A673 (cell line): ENCODE results near the gene TMEM273. TPM values are rescaled to one million over a fixed set of nuclear protein-coding genes. Genes with fewer than 3 reads are reported as not detected.

ENCODE experiments used
- BruUV-seq: library from RNA; stranded (reverse); fragments of 400-500 nt; replicated peaks from 2 replicates; lab custom pipeline; 2021; lab: Mats Ljungman, UMichigan
- CTCF ChIA-PET: fragments of 300-600 bp; sonication (Branson Sonifier 250); formaldehyde crosslinking; loops from one replicate; lab custom pipeline; 2022; ENCODE audit warnings: antibody characterized with exemption; lab: Charles Lee
- POLR2A ChIA-PET: fragments of 300-600 bp; sonication (Branson Sonifier 250); formaldehyde crosslinking; loops from one replicate; lab custom pipeline; 2022; ENCODE audit warnings: antibody characterized with exemption; ENCODE audit not compliant: low non-redundant PET; lab: Charles Lee
- DNase-seq: peaks from one replicate; pipeline ENCODE4 v3.0.0-alpha.2; 2015; ENCODE audit warnings: low spot score
- H3K27ac ChIP-seq: fragments of 200-600 bp; sonication (generic); 2 replicates; pipeline ENCODE4 v1.5.1; 2016; ENCODE audit warnings: mixed run types, low read depth, mild to moderate bottlenecking, mixed read lengths, antibody characterized with exemption, low read length; ENCODE audit not compliant: poor library complexity, severe bottlenecking
- H3K27me3 ChIP-seq: fragments of 200-600 bp; sonication (generic); replicated peaks from 2 replicates; pipeline ENCODE4 v1.6.1; 2017; ENCODE audit warnings: mixed run types, low read depth, mild to moderate bottlenecking, mixed read lengths, antibody characterized with exemption, low read length; ENCODE audit not compliant: insufficient read depth, poor library complexity
- H3K36me3 ChIP-seq: fragments of 200-600 bp; sonication (generic); 2 replicates; pipeline ENCODE4 v1.6.1; 2016; ENCODE audit warnings: mixed run types, mild to moderate bottlenecking, mixed read lengths, antibody characterized with exemption, low read length; ENCODE audit not compliant: insufficient read depth, poor library complexity, severe bottlenecking
- H3K4me1 ChIP-seq: fragments of 200-600 bp; sonication (generic); 2 replicates; pipeline ENCODE4 v1.6.1; 2017; ENCODE audit warnings: mixed run types, mild to moderate bottlenecking, mixed read lengths, antibody characterized with exemption, low read length; ENCODE audit not compliant: insufficient read depth, poor library complexity, severe bottlenecking
- H3K4me3 ChIP-seq: fragments of 200-600 bp; sonication (generic); 2 replicates; pipeline ENCODE4 v1.5.1; 2016; ENCODE audit warnings: low read depth, mixed run types, mild to moderate bottlenecking, mixed read lengths, low read length; ENCODE audit not compliant: poor library complexity, severe bottlenecking
- H3K9me3 ChIP-seq: fragments of 200-600 bp; sonication (generic); 2 replicates; pipeline ENCODE4 v1.6.1; 2016; ENCODE audit warnings: mixed run types, low read depth, mild to moderate bottlenecking, mixed read lengths, antibody characterized with exemption, low read length; ENCODE audit not compliant: poor library complexity, severe bottlenecking
- CTCF ChIP-seq: fragments of 300-800, 200-600 bp; sonication (generic); conservative IDR thresholded peaks from 2 replicates; pipeline ENCODE4 v1.5.1; 2017; ENCODE audit warnings: low read depth, mild to moderate bottlenecking, antibody characterized with exemption, low read length, moderate library complexity, mixed read lengths
- EZH2 ChIP-seq: fragments of 200-600 bp; sonication (generic); IDR thresholded peaks from 2 replicates; pipeline ENCODE4 v1.6.1; 2017; ENCODE audit warnings: borderline replicate concordance, low read depth, mild to moderate bottlenecking, mixed read lengths, antibody characterized with exemption, low read length; ENCODE audit not compliant: poor library complexity, severe bottlenecking
- intact Hi-C: fragments of 100-400 bp; cut with micrococcal nuclease; formaldehyde crosslinking; loops from one replicate; pipeline ENCODE4 v1.10.0; 2022; ENCODE audit not compliant: unreplicated experiment
- total RNA-seq: library from RNA; stranded (reverse); gene quantifications from 2 replicates; pipeline ENCODE4 v1.2.3, GENCODE V29; 2021

The TMEM273 gene
- total RNA-seq, 1 experiment from 2014 or later, result not detected

- intact Hi-C loops, result no loop called here
- H3K4me1 ChIP-seq, result no peaks in the 10 kb centered on the region
- DNase-seq, result no peak
- no peaks in the 10 kb centered on the region for H3K9me3 ChIP-seq
- no TSS peak for BruUV-seq
- H3K36me3 ChIP-seq, result no peaks in the 10 kb centered on the region
- no peak for TF ChIP-seq EZH2
- TF ChIP-seq CTCF, result no peak
- no peaks in the 10 kb centered on the region for H3K27me3 ChIP-seq
- ChIA-PET CTCF (no interaction called here), POLR2A (no interaction called here)
- H3K4me3 ChIP-seq, result no peak overlapping the region
- no peak overlapping the region for H3K27ac ChIP-seq
Measured at GRCh38 chr10:49172777-49173132, 15.4 kb downstream of the TMEM273 start.

GRCh38 chr10:49172061-49172776, 16.0 kb downstream of the TMEM273 start:
- Histone ChIP-seq H3K36me3 (no peaks in the 10 kb centered on the region), H3K4me3 (no peak overlapping the region), H3K27me3 (no peaks in the 10 kb centered on the region), H3K4me1 (no peaks in the 10 kb centered on the region), H3K27ac (no peak overlapping the region), H3K9me3 (no peaks in the 10 kb centered on the region)
- no TSS peak for BruUV-seq
- ChIA-PET CTCF (no interaction called here), POLR2A (no interaction called here)
- intact Hi-C loops, result no loop called here
- TF ChIP-seq CTCF, result no peak
- no peak for TF ChIP-seq EZH2
- DNase-seq, result no peak

- no peaks in the 10 kb centered on the region for H3K4me1 ChIP-seq
- TF ChIP-seq CTCF, result no peak
- no peak for TF ChIP-seq EZH2
- DNase-seq, result no peak
- no peak overlapping the region for H3K4me3 ChIP-seq
- H3K27ac ChIP-seq, result no peak overlapping the region
- no peaks in the 10 kb centered on the region for H3K36me3 ChIP-seq
- no TSS peak for BruUV-seq
- no peaks in the 10 kb centered on the region for H3K27me3 ChIP-seq
- POLR2A ChIA-PET, result no interaction called here
- H3K9me3 ChIP-seq, result no peaks in the 10 kb centered on the region
- CTCF ChIA-PET, result no interaction called here
- intact Hi-C loops, result no loop called here
Measured at GRCh38 chr10:49171326-49172060, 16.7 kb downstream of the TMEM273 start.
